Raji (cell line): ENCODE measurements around the gene TPD52L1.

Experiments
- POLR2A ChIP-seq: IDR thresholded peaks from 2 replicates; pipeline ENCODE4 v1.6.1; 2011; ENCODE audit warnings: low read depth, low read length, control low read depth; ENCODE audit not compliant: insufficient read depth

TPD52L1 gene

GRCh38 chr6:125279961-125280360 is 126.4 kb downstream of the TPD52L1 start:
- no peak for TF ChIP-seq POLR2A

GRCh38 chr6:125285353-125285752 is 131.8 kb downstream of the TPD52L1 start:
- no peak for TF ChIP-seq POLR2A

- TF ChIP-seq POLR2A, result no peak
These were observed 132.4 kb downstream of the TPD52L1 start for GRCh38 chr6:125285936-125286335.

GRCh38 chr6:125287718-125288117 is 134.1 kb downstream of the TPD52L1 start:
- TF ChIP-seq POLR2A, result no peak

- no peak for TF ChIP-seq POLR2A
These were observed 140.0 kb downstream of the TPD52L1 start for GRCh38 chr6:125293587-125293986.

- TF ChIP-seq POLR2A, result no peak
These were observed 140.5 kb downstream of the TPD52L1 start for GRCh38 chr6:125294036-125294435.

- no peak for TF ChIP-seq POLR2A
These were observed 141.4 kb downstream of the TPD52L1 start for GRCh38 chr6:125294925-125295324.

- no peak for TF ChIP-seq POLR2A
These were observed 142.9 kb downstream of the TPD52L1 start for GRCh38 chr6:125296471-125296870.

GRCh38 chr6:125299257-125299656 is 145.7 kb downstream of the TPD52L1 start:
- no peak for TF ChIP-seq POLR2A

- TF ChIP-seq POLR2A, result no peak
These were observed 147.4 kb downstream of the TPD52L1 start for GRCh38 chr6:125300992-125301434.

- TF ChIP-seq POLR2A, result peak; percentile 84
These were observed 148.1 kb downstream of the TPD52L1 start, which contains the start of gene HDDC2 for GRCh38 chr6:125301435-125302391. HDDC2 (minus strand) TSS chr6:125301967; CDS start chr6:125301932, 35 bp downstream.

- TF ChIP-seq POLR2A, result no peak
These were observed 149.4 kb downstream of the TPD52L1 start for GRCh38 chr6:125302840-125303511.

- TF ChIP-seq POLR2A, result no peak
These were observed 149.9 kb downstream of the TPD52L1 start for GRCh38 chr6:125303512-125303854.

GRCh38 chr6:125304970-125305660 is 151.5 kb downstream of the TPD52L1 start:
- no peak for TF ChIP-seq POLR2A

- no peak for TF ChIP-seq POLR2A
These were observed 153.2 kb downstream of the TPD52L1 start for GRCh38 chr6:125306756-125307149.

- no peak for TF ChIP-seq POLR2A
These were observed 153.7 kb downstream of the TPD52L1 start for GRCh38 chr6:125307150-125307838.
